ENCODE results near the gene RCAN3. TPM values are rescaled to one million over a fixed set of nuclear protein-coding genes. Genes with fewer than 3 reads are reported as not detected.

The RCAN3 gene
- total RNA-seq, 4 donors from 2014 or later, result 5.4 to 15.7 (median 9.3) TPM

GRCh38 chr1:24555591-24556413 is 53.2 kb downstream of the RCAN3 start, which contains the start of gene NCMAP:
NCMAP (plus strand) TSS chr1:24556087; CDS start chr1:24595431, 39,344 bp downstream.
- no peaks in the 10 kb centered on the region for H3K27me3 ChIP-seq
- peaks cover 0 to 23% (median 5%) of the 10 kb centered on the region in 4 donors for H3K4me1 ChIP-seq
- H3K27ac ChIP-seq, result peak within 1 kb of the TSS; percentile 31 to 84 (median 41)
- peak within 1 kb of the TSS; percentile 43 to 76 (median 54) for H3K4me3 ChIP-seq
- TF ChIP-seq POLR2A (IDR thresholded peaks at IDR 0.05) (no peak), CTCF (IDR thresholded peaks at IDR 0.05) (peak in 1 of 6 experiments; percentile 29)
- H3K36me3 ChIP-seq, result no peaks in the 10 kb centered on the region
- no peaks in the 10 kb centered on the region for H3K9me3 ChIP-seq
- DNase-seq, result peak; percentile 39 to 86 (median 84)

GRCh38 chr1:24556414-24556795 is 53.8 kb downstream of the RCAN3 start:
- peak overlapping the region; percentile 43 to 76 (median 54) for H3K4me3 ChIP-seq
- TF ChIP-seq CTCF (IDR thresholded peaks at IDR 0.05), result no peak
- no peak for TF ChIP-seq POLR2A (IDR thresholded peaks at IDR 0.05)
- no peak for DNase-seq
- peak overlapping the region in 2 of 4 donors; percentile 36 to 84 for H3K27ac ChIP-seq
- H3K27me3 ChIP-seq, result no peaks in the 10 kb centered on the region
- H3K36me3 ChIP-seq, result no peaks in the 10 kb centered on the region
- peaks cover 0 to 23% (median 5%) of the 10 kb centered on the region in 4 donors for H3K4me1 ChIP-seq
- no peaks in the 10 kb centered on the region for H3K9me3 ChIP-seq

DNA sequence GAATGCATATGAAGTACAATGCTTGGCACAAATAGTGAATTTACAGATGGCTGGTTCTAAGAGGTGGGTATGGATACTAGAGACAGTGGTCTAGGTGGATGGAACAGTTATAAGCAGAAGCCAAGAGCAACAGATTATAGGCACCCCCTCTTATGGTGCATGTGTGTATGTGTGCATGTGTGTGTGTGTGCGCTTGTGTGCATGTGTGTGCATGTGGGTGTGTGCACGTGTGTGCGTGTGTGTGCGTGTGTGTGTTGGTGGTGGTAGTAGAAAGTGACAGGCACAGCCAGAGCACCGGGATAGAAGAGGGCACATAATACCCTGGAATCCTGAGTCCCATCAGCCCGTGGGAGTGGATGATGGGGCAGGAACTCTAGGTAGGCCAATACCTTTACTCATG is 54.6 kb downstream of the RCAN3 start:
- peak overlapping the region in 1 of 4 donors; percentile 39 for H3K27ac ChIP-seq
- H3K4me3 ChIP-seq, result peak overlapping the region in 1 of 4 donors; percentile 19
- H3K9me3 ChIP-seq, result no peaks in the 10 kb centered on the region
- DNase-seq, result no peak
- H3K36me3 ChIP-seq, result no peaks in the 10 kb centered on the region
- H3K27me3 ChIP-seq, result no peaks in the 10 kb centered on the region
- TF ChIP-seq POLR2A (IDR thresholded peaks at IDR 0.05), result no peak
- no peak for TF ChIP-seq CTCF (IDR thresholded peaks at IDR 0.05)
- peaks cover 0 to 17% (median 5%) of the 10 kb centered on the region in 4 donors for H3K4me1 ChIP-seq

GRCh38 chr1:24557711-24558131 is 55.1 kb downstream of the RCAN3 start:
- DNase-seq, result peak in 1 of 3 donors; percentile 71
- Histone ChIP-seq H3K27ac (peak overlapping the region in 1 of 4 donors; percentile 39), H3K9me3 (no peaks in the 10 kb centered on the region), H3K27me3 (no peaks in the 10 kb centered on the region), H3K4me3 (peak overlapping the region in 1 of 4 donors; percentile 19), H3K4me1 (peaks cover 0 to 15% (median 5%) of the 10 kb centered on the region in 4 donors), H3K36me3 (no peaks in the 10 kb centered on the region)
- TF ChIP-seq POLR2A (IDR thresholded peaks at IDR 0.05) (no peak), CTCF (IDR thresholded peaks at IDR 0.05) (no peak)

DNA sequence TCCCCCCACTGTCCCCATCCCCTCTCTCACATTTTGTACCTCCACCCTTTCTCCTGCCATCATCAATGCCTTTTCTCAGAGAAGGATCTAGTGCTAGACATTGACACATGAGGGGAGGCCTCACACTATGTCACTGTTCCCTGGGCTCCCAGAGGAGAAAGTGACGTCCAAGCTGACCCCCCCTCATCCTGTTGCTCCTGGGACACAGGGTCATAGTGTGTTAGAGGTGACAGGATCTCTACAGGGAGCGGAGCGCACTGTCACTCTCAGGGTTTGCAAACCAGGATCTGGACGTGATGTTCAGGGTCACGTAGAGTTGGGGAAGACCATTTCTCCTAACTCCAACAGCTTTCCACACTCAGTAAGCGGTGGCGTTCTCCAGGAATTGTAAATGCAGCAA is 55.8 kb downstream of the RCAN3 start:
- no peaks in the 10 kb centered on the region for H3K9me3 ChIP-seq
- no peaks in the 10 kb centered on the region for H3K27me3 ChIP-seq
- no peak overlapping the region for H3K27ac ChIP-seq

More for the DNA sequence above, 55.8 kb downstream of the RCAN3 start:
- Histone ChIP-seq H3K4me1 (peaks cover 0 to 15% (median 5%) of the 10 kb centered on the region in 4 donors), H3K36me3 (no peaks in the 10 kb centered on the region), H3K4me3 (no peak overlapping the region)
- TF ChIP-seq CTCF (IDR thresholded peaks at IDR 0.05) (no peak), POLR2A (IDR thresholded peaks at IDR 0.05) (no peak)
- DNase-seq, result no peak

All from Peyer's patch (tissue), 4 donors.